Endothelial cell of umbilical vein (primary cell): ENCODE measurements around the gene DRAP1. TPM values are rescaled to one million over a fixed set of nuclear protein-coding genes. Genes with fewer than 3 reads are reported as not detected.

Experiments used
- BruUV-seq: library from RNA; stranded (reverse); fragments of 400-500 nt; replicated peaks from 2 replicates; lab custom pipeline; 2021; lab: Mats Ljungman, UMichigan
- CTCF ChIA-PET: fragments of 300-600, 350-600 bp; sonication (Branson Sonifier 250); formaldehyde crosslinking; loops from one replicate; lab custom pipeline; 2021; ENCODE audit warnings: antibody characterized with exemption, inconsistent platforms; lab: Charles Lee
- POLR2A ChIA-PET: fragments of 300-600, 350-600 bp; sonication (Branson Sonifier 250); formaldehyde crosslinking; loops from one replicate; lab custom pipeline; 2021; ENCODE audit warnings: antibody characterized with exemption, inconsistent platforms; lab: Charles Lee
- DNase-seq: peaks from one replicate; pipeline ENCODE4 v3.0.0-alpha.2; 2011; ENCODE audit warnings: low read depth, low spot score
- FAIRE-seq: peaks from 2 replicates; lab custom pipeline; 2011; peaks lifted over from hg19 to GRCh38; lab: Jason Lieb, UNC
- H2AFZ ChIP-seq: 2 replicates; pipeline ENCODE4 v1.6.0; 2012; ENCODE audit warnings: low read depth, low read length, control low read depth, inconsistent platforms
- H3K27ac ChIP-seq: 2 replicates; pipeline ENCODE4 v1.5.1; 2011; ENCODE audit warnings: low read depth, mild to moderate bottlenecking, control low read depth, low read length, moderate library complexity; ENCODE audit not compliant: insufficient read depth
- H3K27me3 ChIP-seq, 2 experiments: 2 replicates each; pipeline versions ENCODE4 v1.6.0 to v1.6.1; 2011; ENCODE audit warnings: low read length in 2 of 2, mixed read lengths in 1 of 2; ENCODE audit not compliant: control insufficient read depth in 2 of 2, insufficient read depth in 2 of 2
- H3K36me3 ChIP-seq, 2 experiments: 2 replicates in 1 of 2; 3 replicates in 1 of 2; pipeline ENCODE4 v1.5.1; 2011; ENCODE audit warnings: low read length in 2 of 2, mild to moderate bottlenecking in 1 of 2, moderate library complexity in 1 of 2; ENCODE audit not compliant: control insufficient read depth in 2 of 2, insufficient read depth in 2 of 2; ENCODE audit errors: extremely low read depth in 1 of 2
- H3K4me1 ChIP-seq: 3 replicates; pipeline ENCODE4 v1.5.1; 2011; ENCODE audit warnings: mild to moderate bottlenecking, low read length; ENCODE audit not compliant: control insufficient read depth, insufficient read depth; ENCODE audit errors: extremely low read depth
- H3K4me2 ChIP-seq: 2 replicates; pipeline ENCODE4 v1.6.1; 2011; ENCODE audit warnings: low read length, control low read depth, mixed read lengths; ENCODE audit not compliant: insufficient read depth
- H3K4me3 ChIP-seq, 3 experiments: fragments of 200-600 bp in 1 of 3; sonication (generic), shearing (Covaris generic) in 1 of 3; replicated peaks in 1 of 3; 2 replicates each; pipeline ENCODE4 v1.5.1; 2011 to 2016; ENCODE audit warnings: control low read depth in 3 of 3, low read length in 3 of 3, mild to moderate bottlenecking in 2 of 3, inconsistent platforms in 1 of 3, low read depth in 1 of 3, moderate library complexity in 1 of 3; ENCODE audit not compliant: insufficient read depth in 1 of 3
- H3K79me2 ChIP-seq: 2 replicates; pipeline ENCODE4 v1.6.0; 2012; ENCODE audit warnings: low read length, inconsistent platforms; ENCODE audit not compliant: control insufficient read depth, insufficient read depth
- H3K9ac ChIP-seq: replicated peaks from 2 replicates; pipeline ENCODE3; 2011; ENCODE audit warnings: low read length, control low read depth; ENCODE audit not compliant: insufficient read depth; ENCODE audit errors: extremely low read depth
- H3K9me1 ChIP-seq: replicated peaks from 3 replicates; pipeline ENCODE4 v1.6.0; 2011; ENCODE audit warnings: mild to moderate bottlenecking, low read length; ENCODE audit not compliant: control insufficient read depth, insufficient read depth; ENCODE audit errors: extremely low read depth
- H3K9me3 ChIP-seq: replicated peaks from 2 replicates; pipeline ENCODE4 v1.5.1; 2012; ENCODE audit warnings: low read length, inconsistent platforms; ENCODE audit not compliant: control insufficient read depth, insufficient read depth
- H4K20me1 ChIP-seq: replicated peaks from 2 replicates; pipeline ENCODE3; 2011; ENCODE audit warnings: mild to moderate bottlenecking, low read length; ENCODE audit not compliant: control insufficient read depth, insufficient read depth; ENCODE audit errors: extremely low read depth
- EZH2 ChIP-seq: IDR thresholded peaks from 2 replicates; pipeline ENCODE4 v1.6.1; 2012; ENCODE audit warnings: borderline replicate concordance, low read depth, mild to moderate bottlenecking, moderate library complexity, low read length, inconsistent platforms; ENCODE audit not compliant: severe bottlenecking
- FOS ChIP-seq: IDR thresholded peaks from 2 replicates; pipeline ENCODE4 v1.6.1; 2011; ENCODE audit warnings: mild to moderate bottlenecking, low read length, moderate library complexity, borderline replicate concordance; ENCODE audit not compliant: insufficient read depth
- GATA2 ChIP-seq: IDR thresholded peaks from 2 replicates; pipeline ENCODE4 v1.7.0; 2011; ENCODE audit warnings: low read depth, mild to moderate bottlenecking, moderate library complexity, mixed read lengths, low read length; ENCODE audit not compliant: insufficient read length, insufficient read depth
- JUN ChIP-seq: IDR thresholded peaks from 2 replicates; pipeline ENCODE4 v1.6.1; 2011; ENCODE audit warnings: borderline replicate concordance, low read depth; ENCODE audit not compliant: insufficient read length, insufficient read depth
- MYC ChIP-seq: IDR thresholded peaks from one replicate; pipeline ENCODE4 v1.6.1; 2011; ENCODE audit warnings: mild to moderate bottlenecking, low read depth, low read length
- POLR2A ChIP-seq: IDR thresholded peaks from 2 replicates; pipeline ENCODE4 v1.6.1; 2012; ENCODE audit warnings: low read depth, mild to moderate bottlenecking, control low read depth, low read length
- POLR2AphosphoS5 ChIP-seq: IDR thresholded peaks from 2 replicates; pipeline ENCODE4 v1.6.1; 2012; ENCODE audit warnings: low read depth, mild to moderate bottlenecking, control low read depth, low read length, moderate library complexity; ENCODE audit not compliant: insufficient read depth
- dilution Hi-C: fragments of 300-500 bp; cut with MboI; formaldehyde crosslinking; loops from one replicate; pipeline ENCODE4 v1.15.0; 2019; ENCODE audit warnings: low sequenced_read_pairs; ENCODE audit not compliant: extremely low pct_ligation_motif_present
- intact Hi-C: fragments of 100-400 bp; cut with micrococcal nuclease; formaldehyde crosslinking; loops from one replicate; pipeline ENCODE4 v1.10.0; 2022
- polyA plus RNA-seq, 4 experiments: library from polyadenylated mRNA; depleted of rRNA in 3 of 4; stranded (reverse) in 3 of 4; unstranded in 1 of 4; fragments of >200 nt; gene quantifications; 2 replicates each; pipeline versions ENCODE4 v1.2.1 to v1.2.3, GENCODE V29; 2011 to 2012; ENCODE audit warnings: missing spikeins in 1 of 4
- total RNA-seq: library from RNA; stranded (reverse); gene quantifications from 2 replicates; pipeline ENCODE4 v1.2.3, GENCODE V29; 2021
- TF ChIP-seq, protein P1 (sequence below), 2 donors: IDR thresholded peaks; 1 replicate in 1 of 2; 2 replicates in 1 of 2; pipeline ENCODE4 v1.5.1; 2011; ENCODE audit warnings: low read length in 2 of 2, mild to moderate bottlenecking in 2 of 2, moderate library complexity in 2 of 2, control low read depth in 1 of 2, inconsistent platforms in 1 of 2, low read depth in 1 of 2; ENCODE audit not compliant: insufficient read depth in 1 of 2; ENCODE audit errors: extremely low read depth in 1 of 2
- TF ChIP-seq, protein P2 (sequence below): IDR thresholded peaks from 2 replicates; pipeline ENCODE4 v1.6.1; 2011; ENCODE audit not compliant: insufficient read depth, insufficient read length

The DRAP1 gene
- total and polyA plus RNA-seq, 2 donors (not counting 3 experiments of a cell fraction or from before 2014, with no cell fraction given), result 74.9 to 114 TPM

GRCh38 chr11:65870307-65870658, 48.9 kb upstream of the DRAP1 start:
- no peak overlapping the region for H3K9ac ChIP-seq
- BruUV-seq, result no TSS peak
- POLR2A ChIA-PET, result interaction anchor here (0.9 to 1.5 kb wide), 2 partner anchors 9 to 14 kb away, joined by 3 to 4 read pairs; no protein-coding TSS in a partner anchor

More at GRCh38 chr11:65870307-65870658, 48.9 kb upstream of the DRAP1 start:
- no peaks in the 10 kb centered on the region for H4K20me1 ChIP-seq
- FAIRE-seq (no peak), DNase-seq (no peak)
- H3K4me2 ChIP-seq, result no peak overlapping the region
- H3K4me3 ChIP-seq, result no peak overlapping the region
- H3K27me3 ChIP-seq, result no peaks in the 10 kb centered on the region
- H3K9me3 ChIP-seq, result no peaks in the 10 kb centered on the region
- no peaks in the 10 kb centered on the region for H3K9me1 ChIP-seq
- H3K27ac ChIP-seq, result no peak overlapping the region
- dilution Hi-C loops (no loop called here), intact Hi-C loops (no loop called here)
- no peak overlapping the region for H2AFZ ChIP-seq
- CTCF ChIA-PET, result interaction anchor here (2.2 to 7.1 kb wide), 3 partner anchors 10 to 18 kb away, joined by 14 to 73 read pairs (median 16); partner anchors contain the start of genes CFL1, FIBP and MUS81
- peaks cover 2% of the 10 kb centered on the region for H3K79me2 ChIP-seq
- H3K36me3 ChIP-seq, result peaks cover 1 to 28% of the 10 kb centered on the region in 2 experiments
- peaks cover 17% of the 10 kb centered on the region for H3K4me1 ChIP-seq
- TF ChIP-seq JUN (no peak), EZH2 (no peak), POLR2AphosphoS5 (no peak), FOS (no peak), GATA2 (no peak), MYC (no peak), POLR2A (no peak)
- TF ChIP-seq, protein P1, sequence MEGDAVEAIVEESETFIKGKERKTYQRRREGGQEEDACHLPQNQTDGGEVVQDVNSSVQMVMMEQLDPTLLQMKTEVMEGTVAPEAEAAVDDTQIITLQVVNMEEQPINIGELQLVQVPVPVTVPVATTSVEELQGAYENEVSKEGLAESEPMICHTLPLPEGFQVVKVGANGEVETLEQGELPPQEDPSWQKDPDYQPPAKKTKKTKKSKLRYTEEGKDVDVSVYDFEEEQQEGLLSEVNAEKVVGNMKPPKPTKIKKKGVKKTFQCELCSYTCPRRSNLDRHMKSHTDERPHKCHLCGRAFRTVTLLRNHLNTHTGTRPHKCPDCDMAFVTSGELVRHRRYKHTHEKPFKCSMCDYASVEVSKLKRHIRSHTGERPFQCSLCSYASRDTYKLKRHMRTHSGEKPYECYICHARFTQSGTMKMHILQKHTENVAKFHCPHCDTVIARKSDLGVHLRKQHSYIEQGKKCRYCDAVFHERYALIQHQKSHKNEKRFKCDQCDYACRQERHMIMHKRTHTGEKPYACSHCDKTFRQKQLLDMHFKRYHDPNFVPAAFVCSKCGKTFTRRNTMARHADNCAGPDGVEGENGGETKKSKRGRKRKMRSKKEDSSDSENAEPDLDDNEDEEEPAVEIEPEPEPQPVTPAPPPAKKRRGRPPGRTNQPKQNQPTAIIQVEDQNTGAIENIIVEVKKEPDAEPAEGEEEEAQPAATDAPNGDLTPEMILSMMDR (IDR thresholded peaks at IDR 0.05; ENCODE audit: extremely low read depth in 1 of 2, insufficient read depth in 1 of 2, low read depth in 1 of 2, low read length in 2 of 2), result no peak
- TF ChIP-seq, protein P2, sequence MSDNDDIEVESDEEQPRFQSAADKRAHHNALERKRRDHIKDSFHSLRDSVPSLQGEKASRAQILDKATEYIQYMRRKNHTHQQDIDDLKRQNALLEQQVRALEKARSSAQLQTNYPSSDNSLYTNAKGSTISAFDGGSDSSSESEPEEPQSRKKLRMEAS, result no peak
